AG04449 (cell line): ENCODE measurements around the gene DFFA.
"Not testable (repeated sequence)": the region's sequence is repeated elsewhere in the genome, so short reads cannot be mapped to it uniquely, and the experiment has no call there.

ENCODE experiments used
- CTCF ChIA-PET: fragments of 350-600 bp; formaldehyde crosslinking; extraction: SDS; loops from one replicate; lab custom pipeline; 2021; ENCODE audit warnings: antibody characterized with exemption; lab: Yijun Ruan, JAX
- POLR2A ChIA-PET: fragments of 400-600, 350-600 bp; formaldehyde crosslinking; extraction: SDS; loops from one replicate; lab custom pipeline; 2020; ENCODE audit warnings: antibody characterized with exemption, inconsistent platforms; lab: Yijun Ruan, JAX
- DNase-seq: peaks from one replicate; pipeline ENCODE4 v3.0.0-alpha.2; 2010; ENCODE audit warnings: low read depth, low spot score
- H3K4me3 ChIP-seq: 2 replicates; pipeline ENCODE4 v1.5.1; 2011; ENCODE audit warnings: low read depth, mild to moderate bottlenecking, control low read depth, low read length
- TF ChIP-seq, protein P1 (sequence below): IDR thresholded peaks from one replicate; pipeline ENCODE4 v1.5.1; 2011; ENCODE audit warnings: mild to moderate bottlenecking, moderate library complexity, low read length, control low read depth, inconsistent platforms; ENCODE audit not compliant: insufficient read depth; ENCODE audit errors: missing control alignments

Gene DFFA

GRCh38 chr1:10507111-10507879, 35.0 kb upstream of the DFFA start:
- POLR2A ChIA-PET = interaction anchor here (0.5 to 0.6 kb wide), 2 partner anchors 8 to 49 kb away, joined by 3 to 4 read pairs; no protein-coding TSS in a partner anchor
- no peak overlapping the region for H3K4me3 ChIP-seq
- TF ChIP-seq, protein P1, sequence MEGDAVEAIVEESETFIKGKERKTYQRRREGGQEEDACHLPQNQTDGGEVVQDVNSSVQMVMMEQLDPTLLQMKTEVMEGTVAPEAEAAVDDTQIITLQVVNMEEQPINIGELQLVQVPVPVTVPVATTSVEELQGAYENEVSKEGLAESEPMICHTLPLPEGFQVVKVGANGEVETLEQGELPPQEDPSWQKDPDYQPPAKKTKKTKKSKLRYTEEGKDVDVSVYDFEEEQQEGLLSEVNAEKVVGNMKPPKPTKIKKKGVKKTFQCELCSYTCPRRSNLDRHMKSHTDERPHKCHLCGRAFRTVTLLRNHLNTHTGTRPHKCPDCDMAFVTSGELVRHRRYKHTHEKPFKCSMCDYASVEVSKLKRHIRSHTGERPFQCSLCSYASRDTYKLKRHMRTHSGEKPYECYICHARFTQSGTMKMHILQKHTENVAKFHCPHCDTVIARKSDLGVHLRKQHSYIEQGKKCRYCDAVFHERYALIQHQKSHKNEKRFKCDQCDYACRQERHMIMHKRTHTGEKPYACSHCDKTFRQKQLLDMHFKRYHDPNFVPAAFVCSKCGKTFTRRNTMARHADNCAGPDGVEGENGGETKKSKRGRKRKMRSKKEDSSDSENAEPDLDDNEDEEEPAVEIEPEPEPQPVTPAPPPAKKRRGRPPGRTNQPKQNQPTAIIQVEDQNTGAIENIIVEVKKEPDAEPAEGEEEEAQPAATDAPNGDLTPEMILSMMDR = peak; percentile 82
- CTCF ChIA-PET = interaction anchor here (0.6 to 13.2 kb wide), 55 partner anchors 12 to 531 kb away, joined by 3 to 230 read pairs (median 4); partner anchors contain the start of genes CENPS, DFFA and TARDBP
- peak; percentile 42 for DNase-seq

- no peak overlapping the region for H3K4me3 ChIP-seq
- CTCF ChIA-PET = interaction anchor here (0.7 to 13.2 kb wide), 38 partner anchors 11 to 531 kb away, joined by 3 to 230 read pairs (median 5); partner anchors contain the start of genes CENPS, DFFA and TARDBP
- POLR2A ChIA-PET = no interaction called here
- TF ChIP-seq, protein P1 = no peak
- no peak for DNase-seq
Measured at GRCh38 chr1:10506677-10507047, 34.3 kb upstream of the DFFA start.

DNA sequence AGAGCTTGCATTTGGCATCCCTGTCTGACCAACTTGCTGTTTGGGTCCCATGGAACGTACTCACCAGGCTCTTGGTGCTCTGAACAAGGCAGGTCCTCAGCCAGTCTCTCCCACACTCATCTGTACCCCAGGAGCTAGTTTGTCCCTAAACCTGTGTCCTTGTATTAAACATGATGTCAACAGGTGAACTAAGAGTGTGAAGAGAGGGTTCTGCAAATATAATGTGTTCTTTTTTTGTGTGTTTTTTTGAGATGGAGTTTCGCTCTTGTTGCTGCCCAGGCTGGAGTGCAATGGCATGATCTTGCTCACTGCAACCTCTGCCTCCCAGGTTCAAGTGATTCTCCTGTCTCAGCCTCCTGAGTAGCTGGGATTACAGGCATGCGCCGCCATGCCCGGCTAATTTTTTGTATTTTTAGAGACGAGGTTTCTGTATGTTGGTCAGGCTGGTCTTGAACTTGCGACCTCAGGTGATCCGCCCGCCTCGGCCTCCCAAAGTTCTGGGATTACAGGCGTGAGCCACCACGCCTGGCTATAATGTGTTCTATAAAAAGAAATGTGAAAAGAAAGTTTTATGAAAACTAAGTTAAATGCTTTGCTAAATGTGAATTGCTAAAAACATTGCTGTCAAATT, 33.8 kb upstream of the DFFA start:
- H3K4me3 ChIP-seq, POLR2A ChIA-PET, DNase-seq: not testable (repeated sequence)
- CTCF ChIA-PET = interaction anchor here (0.7 to 13.2 kb wide), 18 partner anchors 9 to 531 kb away, joined by 3 to 230 read pairs (median 6); partner anchors contain the start of gene DFFA

DNA sequence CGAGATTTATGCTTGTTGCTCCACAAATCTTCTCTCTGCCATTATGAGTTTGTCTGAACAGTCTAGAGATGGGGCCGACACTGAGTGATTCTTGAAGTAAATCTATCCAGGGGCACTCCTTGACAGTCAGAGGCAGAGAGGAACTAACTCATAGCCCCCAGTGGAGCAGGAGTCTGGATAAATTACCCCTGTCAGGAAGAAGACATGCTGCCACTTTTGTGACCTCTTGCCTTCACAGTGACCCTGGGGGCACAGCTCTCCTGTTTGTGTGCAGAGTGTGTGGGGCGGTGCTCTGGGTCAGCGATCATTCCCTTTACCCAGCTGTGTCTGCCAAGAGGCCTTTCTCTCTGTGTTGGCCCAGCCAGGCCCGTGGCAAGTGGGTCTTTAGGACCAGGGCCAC, 31.9 kb upstream of the DFFA start:
- CTCF ChIA-PET = interaction anchor here (0.6 to 13.2 kb wide), 9 partner anchors 9 to 460 kb away, joined by 3 to 230 read pairs (median 4); no protein-coding TSS in a partner anchor
- TF ChIP-seq, protein P1 = no peak
- H3K4me3 ChIP-seq = no peak overlapping the region
- POLR2A ChIA-PET = no interaction called here
- no peak for DNase-seq

- no peak overlapping the region for H3K4me3 ChIP-seq
- DNase-seq = no peak
- TF ChIP-seq, protein P1 = no peak
- ChIA-PET CTCF (interaction anchor here (1.0 to 11.3 kb wide), 5 partner anchors 7 to 491 kb away, joined by 3 to 230 read pairs (median 3); no protein-coding TSS in a partner anchor), POLR2A (no interaction called here)
Measured at GRCh38 chr1:10502206-10502605, 29.9 kb upstream of the DFFA start.

DNA sequence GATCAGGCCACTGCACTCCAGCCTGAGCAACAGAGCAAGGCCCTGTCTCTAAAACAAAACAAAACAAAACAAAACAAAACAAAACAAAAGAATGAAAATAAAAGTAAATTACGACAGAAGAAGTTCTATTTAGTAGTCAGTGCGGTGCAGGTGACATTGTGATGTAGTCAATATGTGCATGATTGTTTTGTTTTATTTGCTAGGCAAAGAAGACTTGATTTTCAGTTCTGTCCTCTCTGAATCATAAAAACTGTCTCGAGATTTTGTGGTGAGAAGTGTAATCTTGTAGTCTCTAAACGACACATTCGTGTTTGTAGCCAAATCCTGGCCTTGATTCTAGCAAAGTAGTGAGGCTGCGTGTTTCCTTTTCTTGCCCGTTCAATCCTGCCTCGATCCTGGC, 25.9 kb upstream of the DFFA start:
- ChIA-PET CTCF (interaction anchor here (1.1 to 15.4 kb wide), 7 partner anchors 8 to 444 kb away, joined by 3 to 332 read pairs (median 5); partner anchors contain the start of gene CENPS), POLR2A (no interaction called here)
- DNase-seq = no peak

More for the DNA sequence above, 25.9 kb upstream of the DFFA start:
- TF ChIP-seq, protein P1 = no peak
- no peak overlapping the region for H3K4me3 ChIP-seq
